A549 (cell line): Measurements from ENCODE around the gene NPM3. TPM values are rescaled to one million over a fixed set of nuclear protein-coding genes. Genes with fewer than 3 reads are reported as not detected.

Experiments used
- ATAC-seq, 2 experiments: fragments of 200-7000 bp in 1 of 2; fragments of >200 bp in 1 of 2; cut with Nextera tagmentation in 1 of 2; cut with Tn5 transposase in 1 of 2; 3 replicates each; pipeline versions ENCODE4 v1.8.0 to v1.9.1; 2018 to 2020; ENCODE audit warnings: mild to moderate bottlenecking in 1 of 2, moderate library complexity in 1 of 2
- CTCF ChIA-PET: fragments of 300-600 bp; sonication (Branson Sonifier 250); formaldehyde crosslinking; extraction: SDS; loops from one replicate; lab custom pipeline; 2021; ENCODE audit warnings: antibody characterized with exemption, inconsistent platforms; lab: Yijun Ruan, JAX
- POLR2A ChIA-PET: fragments of 350-600 bp; formaldehyde crosslinking; extraction: SDS; loops from one replicate; lab custom pipeline; 2021; ENCODE audit warnings: antibody characterized with exemption, inconsistent platforms; lab: Yijun Ruan, JAX
- DNase-seq, 2 experiments: peaks; one replicate each; pipeline versions ENCODE4 v3.0.0 to v3.0.0-alpha.2; 2011 to 2016; ENCODE audit warnings: low read depth in 1 of 2, low spot score in 1 of 2
- FAIRE-seq: peaks from 2 replicates; lab custom pipeline; 2011; peaks lifted over from hg19 to GRCh38; lab: Jason Lieb, UNC
- H3K27ac ChIP-seq, 2 experiments: fragments of >200 bp; sonication (Bioruptor Twin); formaldehyde crosslinking; 3 replicates each; pipeline ENCODE4 v1.5.1; 2016 to 2017
- H3K4me1 ChIP-seq: fragments of >200 bp; sonication (Bioruptor Twin); formaldehyde crosslinking; 3 replicates; pipeline ENCODE4 v1.6.1; 2016
- H3K4me2 ChIP-seq: fragments of >200 bp; sonication (Bioruptor Twin); formaldehyde crosslinking; 3 replicates; pipeline ENCODE4 v1.6.1; 2016
- H3K4me3 ChIP-seq: fragments of >200 bp; sonication (Bioruptor Twin); formaldehyde crosslinking; 3 replicates; pipeline ENCODE4 v1.5.1; 2016
- H3K9me3 ChIP-seq: fragments of >200 bp; sonication (Bioruptor Twin); formaldehyde crosslinking; 3 replicates; pipeline ENCODE4 v1.6.1; 2016
- BHLHE40 ChIP-seq: IDR thresholded peaks from 2 replicates; pipeline ENCODE4 v1.6.1; 2012; ENCODE audit warnings: low read depth, low read length, inconsistent platforms
- CHD2 ChIP-seq: fragments of 150-350 bp; IDR thresholded peaks from 2 replicates; pipeline ENCODE4 v1.6.1; 2014; ENCODE audit warnings: low read length; ENCODE audit not compliant: partially characterized antibody
- EHF ChIP-seq: fragments of 250-450 bp; sonication (Bioruptor Pico); IDR thresholded peaks from 2 replicates; pipeline ENCODE4 v1.5.0; 2020; ENCODE audit warnings: mild to moderate bottlenecking
- FOSB ChIP-seq: fragments of 250-450 bp; sonication (Bioruptor Pico); IDR thresholded peaks from 2 replicates; pipeline ENCODE4 v1.5.0; 2020; ENCODE audit warnings: mild to moderate bottlenecking, moderate library complexity
- HOXB13 ChIP-seq: fragments of 250-450 bp; sonication (Bioruptor Pico); IDR thresholded peaks from 2 replicates; pipeline ENCODE4 v1.5.0; 2020; ENCODE audit warnings: low read depth, mild to moderate bottlenecking, moderate library complexity
- JUN ChIP-seq, 2 experiments: fragments of >200 bp; sonication (Bioruptor Twin); formaldehyde crosslinking; IDR thresholded peaks; 2 replicates in 1 of 2; 3 replicates in 1 of 2; pipeline ENCODE4 v1.6.1; 2016 to 2017
- MYC ChIP-seq: IDR thresholded peaks from 2 replicates; pipeline ENCODE4 v1.6.1; 2012; ENCODE audit warnings: mild to moderate bottlenecking, inconsistent platforms, low read length, improper control_type of control experiment, borderline replicate concordance
- NPAS2 ChIP-seq: fragments of 250-450 bp; sonication (Bioruptor Pico); IDR thresholded peaks from 2 replicates; pipeline ENCODE4 v1.8.0; 2022; ENCODE audit warnings: mild to moderate bottlenecking, moderate library complexity, borderline replicate concordance
- POLR2AphosphoS2 ChIP-seq: conservative IDR thresholded peaks from 2 replicates; pipeline ENCODE4 v1.6.1; 2012; ENCODE audit warnings: low read length, improper control_type of control experiment, inconsistent platforms
- RNF2 ChIP-seq: fragments of 200-600 bp; sonication (generic); IDR thresholded peaks from 2 replicates; pipeline ENCODE4 v1.6.1; 2016; ENCODE audit warnings: low read depth, mild to moderate bottlenecking, antibody characterized with exemption, moderate library complexity, borderline replicate concordance
- SMC3 ChIP-seq: fragments of >200 bp; sonication (Bioruptor Twin); formaldehyde crosslinking; IDR thresholded peaks from 3 replicates; pipeline ENCODE4 v1.6.1; 2018; ENCODE audit warnings: inconsistent platforms
- SREBF2 ChIP-seq: fragments of 450-650 bp; IDR thresholded peaks from 2 replicates; pipeline ENCODE4 v1.6.1; 2014; ENCODE audit warnings: mild to moderate bottlenecking, moderate library complexity
- ZFP36 ChIP-seq: fragments of 450-650 bp; IDR thresholded peaks from 2 replicates; pipeline ENCODE4 v1.6.1; 2014; ENCODE audit warnings: borderline replicate concordance; ENCODE audit not compliant: partially characterized antibody
- ZNF302 ChIP-seq: fragments of 250-450 bp; sonication (Bioruptor Pico); IDR thresholded peaks from 2 replicates; pipeline ENCODE4 v1.9.0; 2021; ENCODE audit warnings: inconsistent platforms, mild to moderate bottlenecking, moderate library complexity
- ZSCAN20 ChIP-seq: fragments of 250-450 bp; sonication (Bioruptor Pico); IDR thresholded peaks from 2 replicates; pipeline ENCODE4 v1.8.0; 2022; ENCODE audit warnings: mild to moderate bottlenecking, moderate library complexity
- WGBS: methylation state at CpG from one replicate; pipeline ENCODE4 v1.1.6; 2017; ENCODE audit errors: missing lambda C conversion rate; 5-methylcytosine and 5-hydroxymethylcytosine counted together
- polyA plus RNA-seq, 4 experiments: library from polyadenylated mRNA; depleted of rRNA in 3 of 4; stranded (reverse); fragments of >200 nt; fragmentation: RNase III in 1 of 4; extraction: RNeasy Plus Mini Kit Qiagen cat#74134 plus additional on column Dnase treatment in 1 of 4; gene quantifications; 2 replicates in 3 of 4; 3 replicates in 1 of 4; pipeline ENCODE4 v1.2.3, GENCODE V29; 2011 to 2017
- TF ChIP-seq, protein P1 (sequence below): IDR thresholded peaks from 2 replicates; pipeline ENCODE4 v1.6.1; 2012; ENCODE audit warnings: low read depth, borderline replicate concordance
- TF ChIP-seq, protein P2 (sequence below): fragments of 250-450 bp; sonication (Bioruptor Pico); IDR thresholded peaks from 2 replicates; pipeline ENCODE4 v1.5.0; 2020; ENCODE audit warnings: low read depth, mild to moderate bottlenecking, moderate library complexity
- TF ChIP-seq, protein P3 (sequence below): fragments of 250-450 bp; sonication (Bioruptor Pico); IDR thresholded peaks from 2 replicates; pipeline ENCODE4 v1.5.0; 2021; ENCODE audit warnings: mild to moderate bottlenecking, moderate library complexity, borderline replicate concordance

Gene NPM3
- polyA plus RNA-seq, 2 of the 4 experiments (the other 2 are of a cell fraction), result 41.5 to 96.3 TPM

DNA sequence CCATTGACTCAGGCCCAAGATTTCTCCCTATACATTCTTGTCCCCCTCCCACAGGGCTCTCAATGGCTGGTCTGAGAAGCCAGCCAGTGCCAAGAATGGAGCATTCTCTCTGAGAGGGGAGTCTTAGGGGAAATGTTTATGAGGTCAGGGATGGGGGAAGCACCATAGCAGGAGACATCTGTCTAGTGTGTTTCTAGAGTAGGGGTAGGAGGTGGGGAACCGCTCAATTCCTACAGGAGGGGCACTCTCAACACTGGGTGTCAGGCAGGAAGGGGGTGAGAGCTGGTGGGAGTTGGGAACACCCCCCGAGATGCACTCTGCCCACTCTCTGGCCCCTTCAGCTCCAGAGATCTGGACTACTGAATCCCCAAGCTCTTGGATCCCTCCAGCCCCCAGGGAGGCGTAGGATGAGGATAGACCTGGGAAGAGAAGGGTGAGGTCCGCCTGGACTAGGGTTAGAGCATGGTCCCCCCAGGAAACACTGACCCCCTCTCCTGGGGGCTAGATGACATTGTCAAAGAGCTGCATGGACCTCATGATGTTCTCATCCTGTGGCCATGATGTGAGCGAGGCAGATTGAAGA, 43.7 kb upstream of the NPM3 start:
- no peak overlapping the region for H3K4me2 ChIP-seq
- ChIA-PET POLR2A (interaction anchor here (2.5 kb wide), 1 partner anchor 9 kb away, joined by 14 read pairs; the partner anchor contains the start of gene OGA), CTCF (interaction anchor here (1.0 to 4.9 kb wide), 8 partner anchors 8 to 183 kb away, joined by 3 to 31 read pairs (median 4); partner anchors contain the start of gene OGA)
- TF ChIP-seq, protein P1, sequence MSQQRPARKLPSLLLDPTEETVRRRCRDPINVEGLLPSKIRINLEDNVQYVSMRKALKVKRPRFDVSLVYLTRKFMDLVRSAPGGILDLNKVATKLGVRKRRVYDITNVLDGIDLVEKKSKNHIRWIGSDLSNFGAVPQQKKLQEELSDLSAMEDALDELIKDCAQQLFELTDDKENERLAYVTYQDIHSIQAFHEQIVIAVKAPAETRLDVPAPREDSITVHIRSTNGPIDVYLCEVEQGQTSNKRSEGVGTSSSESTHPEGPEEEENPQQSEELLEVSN, result no peak
- no peak for TF ChIP-seq CHD2
- no peak for TF ChIP-seq EHF (CRISPR knock-in tag)
- peaks cover 17% of the 10 kb centered on the region for H3K4me1 ChIP-seq
- H3K27ac ChIP-seq, result no peak overlapping the region
- no peak for DNase-seq
- ATAC-seq, result no peak
- no peaks in the 10 kb centered on the region for H3K9me3 ChIP-seq
- no peak for FAIRE-seq
- no peak overlapping the region for H3K4me3 ChIP-seq
- 74% methylated on average over 5 of the region's 5 CpGs for WGBS

DNA sequence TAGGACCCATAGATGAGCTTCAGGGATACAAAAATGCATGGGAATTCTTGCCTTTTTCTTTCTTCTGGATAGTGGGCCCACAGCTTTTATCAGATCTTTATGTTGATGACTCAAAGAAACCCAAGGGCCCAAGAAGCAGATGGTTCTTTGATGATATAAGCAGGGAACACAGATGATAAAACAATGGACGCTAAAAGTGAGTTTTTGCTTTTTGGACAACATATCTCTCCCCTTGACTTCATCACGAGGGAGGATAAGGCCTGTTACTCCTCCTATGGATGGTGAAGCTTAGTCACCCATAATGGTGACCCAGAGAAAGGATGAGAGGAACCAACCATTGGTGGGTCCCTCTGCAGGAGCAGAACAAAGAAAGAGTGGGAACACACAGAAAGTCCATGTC, 41.5 kb upstream of the NPM3 start:
- ChIA-PET CTCF (interaction anchor here (1.5 to 4.9 kb wide), 3 partner anchors 11 to 19 kb away, joined by 5 to 31 read pairs (median 6); partner anchors contain the start of gene KCNIP2), POLR2A (no interaction called here)
- WGBS, result 89% methylated on average over 2 of the region's 2 CpGs
- no peak overlapping the region for H3K27ac ChIP-seq
- TF ChIP-seq ZFP36 (no peak), SREBF2 (no peak), EHF (CRISPR knock-in tag) (no peak), BHLHE40 (no peak), NPAS2 (CRISPR knock-in tag) (no peak), MYC (no peak), RNF2 (no peak), SMC3 (no peak), ZNF302 (CRISPR knock-in tag) (no peak), POLR2AphosphoS2 (no peak), CHD2 (no peak), HOXB13 (no peak), ZSCAN20 (CRISPR knock-in tag) (no peak), JUN (IDR thresholded peaks at IDR 0.05) (no peak), FOSB (CRISPR knock-in tag) (no peak)
- TF ChIP-seq, protein P2, sequence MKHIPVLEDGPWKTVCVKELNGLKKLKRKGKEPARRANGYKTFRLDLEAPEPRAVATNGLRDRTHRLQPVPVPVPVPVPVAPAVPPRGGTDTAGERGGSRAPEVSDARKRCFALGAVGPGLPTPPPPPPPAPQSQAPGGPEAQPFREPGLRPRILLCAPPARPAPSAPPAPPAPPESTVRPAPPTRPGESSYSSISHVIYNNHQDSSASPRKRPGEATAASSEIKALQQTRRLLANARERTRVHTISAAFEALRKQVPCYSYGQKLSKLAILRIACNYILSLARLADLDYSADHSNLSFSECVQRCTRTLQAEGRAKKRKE (CRISPR knock-in tag), result no peak
- TF ChIP-seq, protein P3, sequence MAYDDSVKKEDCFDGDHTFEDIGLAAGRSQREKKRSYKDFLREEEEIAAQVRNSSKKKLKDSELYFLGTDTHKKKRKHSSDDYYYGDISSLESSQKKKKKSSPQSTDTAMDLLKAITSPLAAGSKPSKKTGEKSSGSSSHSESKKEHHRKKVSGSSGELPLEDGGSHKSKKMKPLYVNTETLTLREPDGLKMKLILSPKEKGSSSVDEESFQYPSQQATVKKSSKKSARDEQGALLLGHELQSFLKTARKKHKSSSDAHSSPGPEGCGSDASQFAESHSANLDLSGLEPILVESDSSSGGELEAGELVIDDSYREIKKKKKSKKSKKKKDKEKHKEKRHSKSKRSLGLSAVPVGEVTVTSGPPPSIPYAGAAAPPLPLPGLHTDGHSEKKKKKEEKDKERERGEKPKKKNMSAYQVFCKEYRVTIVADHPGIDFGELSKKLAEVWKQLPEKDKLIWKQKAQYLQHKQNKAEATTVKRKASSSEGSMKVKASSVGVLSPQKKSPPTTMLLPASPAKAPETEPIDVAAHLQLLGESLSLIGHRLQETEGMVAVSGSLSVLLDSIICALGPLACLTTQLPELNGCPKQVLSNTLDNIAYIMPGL (CRISPR knock-in tag), result no peak
- no peaks in the 10 kb centered on the region for H3K9me3 ChIP-seq
- DNase-seq, result no peak
- no peak for ATAC-seq
- H3K4me1 ChIP-seq, result peaks cover under 1% of the 10 kb centered on the region; the same call in 2 of the 3 replicates
- H3K4me2 ChIP-seq, result no peak overlapping the region
- FAIRE-seq, result no peak
- no peak overlapping the region for H3K4me3 ChIP-seq
